ENCODE measurements around the gene DCP1B.

DCP1B gene

DNA sequence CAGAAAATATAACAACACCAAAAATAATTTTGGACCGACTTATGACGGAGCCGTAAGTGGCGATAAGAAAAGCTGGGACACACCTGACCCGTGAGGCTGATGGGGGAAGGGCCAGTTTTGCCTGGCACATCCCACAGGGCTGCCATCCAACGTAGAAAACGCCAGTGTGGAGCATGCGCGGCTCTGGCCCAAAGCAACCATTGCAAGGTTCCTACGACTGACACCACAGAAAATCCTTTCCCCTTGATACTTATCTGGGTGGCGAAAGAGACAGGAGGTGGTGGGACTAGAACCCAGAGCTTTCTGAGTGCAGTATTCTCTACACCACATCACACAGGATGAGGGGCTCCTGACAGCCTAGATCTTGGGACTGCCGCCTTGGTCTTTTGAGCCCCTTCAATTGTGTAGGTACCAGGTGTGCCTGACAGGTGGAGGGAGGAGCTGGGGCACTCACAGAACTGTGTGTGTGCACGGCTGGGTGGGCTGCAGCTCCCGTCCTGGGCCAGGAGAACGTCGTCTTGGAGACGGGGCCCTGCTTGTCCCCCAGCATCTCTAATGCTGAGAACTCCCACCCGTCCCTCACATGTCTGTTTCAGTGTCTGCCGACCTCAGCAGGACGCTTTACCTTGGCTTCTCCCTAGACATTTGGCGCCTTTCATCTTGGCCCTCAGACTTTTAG is 68.4 kb downstream of the DCP1B start:
- TF ChIP-seq, protein P1, sequence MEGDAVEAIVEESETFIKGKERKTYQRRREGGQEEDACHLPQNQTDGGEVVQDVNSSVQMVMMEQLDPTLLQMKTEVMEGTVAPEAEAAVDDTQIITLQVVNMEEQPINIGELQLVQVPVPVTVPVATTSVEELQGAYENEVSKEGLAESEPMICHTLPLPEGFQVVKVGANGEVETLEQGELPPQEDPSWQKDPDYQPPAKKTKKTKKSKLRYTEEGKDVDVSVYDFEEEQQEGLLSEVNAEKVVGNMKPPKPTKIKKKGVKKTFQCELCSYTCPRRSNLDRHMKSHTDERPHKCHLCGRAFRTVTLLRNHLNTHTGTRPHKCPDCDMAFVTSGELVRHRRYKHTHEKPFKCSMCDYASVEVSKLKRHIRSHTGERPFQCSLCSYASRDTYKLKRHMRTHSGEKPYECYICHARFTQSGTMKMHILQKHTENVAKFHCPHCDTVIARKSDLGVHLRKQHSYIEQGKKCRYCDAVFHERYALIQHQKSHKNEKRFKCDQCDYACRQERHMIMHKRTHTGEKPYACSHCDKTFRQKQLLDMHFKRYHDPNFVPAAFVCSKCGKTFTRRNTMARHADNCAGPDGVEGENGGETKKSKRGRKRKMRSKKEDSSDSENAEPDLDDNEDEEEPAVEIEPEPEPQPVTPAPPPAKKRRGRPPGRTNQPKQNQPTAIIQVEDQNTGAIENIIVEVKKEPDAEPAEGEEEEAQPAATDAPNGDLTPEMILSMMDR (IDR thresholded peaks at IDR 0.05; ENCODE audit: low read length, missing control alignments): no peak
- no peak overlapping the region for H3K4me3 ChIP-seq (replicated peaks; ENCODE audit: low read depth, low read length)
- no peak for DNase-seq (ENCODE audit: low read depth)

DNA sequence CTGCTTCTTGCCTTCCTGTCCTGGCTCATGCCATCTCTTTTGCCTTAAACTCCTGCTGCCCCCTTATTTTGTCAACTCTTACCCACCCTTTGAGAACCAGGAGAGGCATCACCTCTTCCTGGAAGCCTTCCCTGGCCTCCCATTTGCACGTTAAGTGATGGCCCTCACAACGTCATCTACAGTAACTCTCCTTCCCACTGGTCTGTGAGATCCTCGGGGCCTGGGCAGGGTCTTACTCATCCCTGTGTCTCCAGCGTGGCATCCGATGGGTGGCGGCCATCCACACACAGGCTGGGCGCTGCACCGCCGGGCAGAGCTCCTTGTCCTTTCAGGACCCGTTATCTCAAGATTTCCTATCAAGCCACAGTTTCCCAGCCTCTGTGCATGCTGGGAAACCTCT is 69.0 kb downstream of the DCP1B start:
- no peak for DNase-seq (ENCODE audit: low read depth)
- no peak overlapping the region for H3K4me3 ChIP-seq (replicated peaks; ENCODE audit: low read depth, low read length)
- TF ChIP-seq, protein P1 (IDR thresholded peaks at IDR 0.05; ENCODE audit: low read length, missing control alignments): no peak

DNA sequence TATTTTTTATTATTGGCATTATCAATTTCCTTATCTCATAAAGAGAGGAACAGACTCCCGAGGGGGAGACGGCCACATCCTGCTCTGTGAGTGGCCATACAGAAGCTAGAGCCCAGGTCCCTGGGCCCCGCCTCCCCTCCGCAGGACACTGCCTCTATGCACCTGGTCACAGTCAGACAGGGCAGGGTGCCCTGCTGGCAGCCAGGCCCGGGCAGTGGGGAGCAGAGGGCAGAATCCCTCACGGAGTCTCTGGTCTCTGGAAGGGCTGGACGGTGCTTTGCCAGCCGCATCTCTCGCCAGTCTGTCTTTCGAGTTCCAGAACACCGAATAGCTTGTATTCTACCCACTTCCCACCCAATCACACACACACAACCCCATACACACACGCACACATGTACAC is 69.4 kb downstream of the DCP1B start:
- DNase-seq (ENCODE audit: low read depth): no peak
- TF ChIP-seq, protein P1 (IDR thresholded peaks at IDR 0.05; ENCODE audit: low read length, missing control alignments): no peak
- H3K4me3 ChIP-seq (replicated peaks; ENCODE audit: low read depth, low read length): no peak overlapping the region

- TF ChIP-seq, protein P1 (IDR thresholded peaks at IDR 0.05; ENCODE audit: low read length, missing control alignments): no peak
- DNase-seq (ENCODE audit: low read depth): no peak
- H3K4me3 ChIP-seq (replicated peaks; ENCODE audit: low read depth, low read length): no peak overlapping the region
Observed at GRCh38 chr12:1934068-1934467, 70.2 kb downstream of the DCP1B start.

- no peak for DNase-seq (ENCODE audit: low read depth)
- TF ChIP-seq, protein P1 (IDR thresholded peaks at IDR 0.05; ENCODE audit: low read length, missing control alignments): no peak
- H3K4me3 ChIP-seq (replicated peaks; ENCODE audit: low read depth, low read length): no peak overlapping the region
Observed at GRCh38 chr12:1933342-1934051, 70.8 kb downstream of the DCP1B start.

GRCh38 chr12:1932264-1932777 is 71.9 kb downstream of the DCP1B start:
- TF ChIP-seq, protein P1 (IDR thresholded peaks at IDR 0.05; ENCODE audit: low read length, missing control alignments): no peak
- no peak for DNase-seq (ENCODE audit: low read depth)
- H3K4me3 ChIP-seq (replicated peaks; ENCODE audit: low read depth, low read length): no peak overlapping the region

All from fibroblast of pulmonary artery (primary cell).